GM19463 (cell line): ENCODE results near the gene FBLN2.

Experiments
- ATAC-seq: cut with Tn5 transposase; IDR thresholded peaks from one replicate; pipeline ENCODE4 v1.9.1; 2021; ENCODE audit warnings: mild to moderate bottlenecking, moderate library complexity; ENCODE audit not compliant: unreplicated experiment

The FBLN2 gene

DNA sequence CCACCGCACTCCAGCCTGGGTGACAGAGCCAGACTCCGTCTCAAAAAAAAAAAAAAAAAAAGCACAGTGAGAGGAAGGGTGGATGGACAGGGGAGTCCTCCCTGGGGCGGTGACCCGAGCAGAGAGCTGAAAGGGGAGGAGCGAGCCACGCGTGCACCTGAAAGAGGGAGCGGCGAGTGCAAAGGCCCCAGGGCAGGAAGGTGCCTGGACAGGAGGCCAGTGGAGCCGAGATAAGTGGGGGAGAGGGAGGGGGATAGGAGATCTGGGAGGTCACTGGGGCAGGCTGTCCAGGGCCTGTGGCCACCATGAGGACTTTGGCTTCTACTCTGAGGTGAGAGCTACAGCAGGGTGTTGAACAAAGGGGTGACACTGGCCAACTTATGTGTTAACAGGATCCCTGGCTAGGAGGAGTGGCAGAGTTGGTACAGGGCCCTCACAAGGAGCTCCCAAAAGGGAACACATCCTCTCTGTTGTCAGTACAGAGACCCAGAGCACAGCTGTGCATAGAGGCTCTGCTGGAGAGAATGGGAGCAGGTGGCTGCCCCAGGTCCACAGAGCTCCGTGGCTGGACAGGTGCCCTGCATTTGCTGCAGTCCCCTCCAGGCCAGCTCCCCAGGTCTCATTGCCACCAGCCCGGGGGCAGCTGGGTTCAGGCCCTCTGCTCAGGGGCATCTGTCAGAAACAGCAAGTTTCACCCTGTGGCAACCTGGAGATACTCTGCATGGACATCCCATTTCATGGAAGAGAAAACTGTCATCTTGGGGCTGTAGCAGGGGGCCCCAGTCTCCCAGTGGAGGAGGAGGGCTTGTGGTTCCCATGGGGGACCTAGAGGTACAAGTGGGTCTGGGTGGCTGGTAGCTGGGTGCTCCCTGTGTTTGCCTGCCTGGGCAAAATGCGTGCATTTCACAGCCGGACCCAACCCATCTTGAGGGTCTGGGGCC, 28.5 kb downstream of the FBLN2 start:
- no peak for ATAC-seq

DNA sequence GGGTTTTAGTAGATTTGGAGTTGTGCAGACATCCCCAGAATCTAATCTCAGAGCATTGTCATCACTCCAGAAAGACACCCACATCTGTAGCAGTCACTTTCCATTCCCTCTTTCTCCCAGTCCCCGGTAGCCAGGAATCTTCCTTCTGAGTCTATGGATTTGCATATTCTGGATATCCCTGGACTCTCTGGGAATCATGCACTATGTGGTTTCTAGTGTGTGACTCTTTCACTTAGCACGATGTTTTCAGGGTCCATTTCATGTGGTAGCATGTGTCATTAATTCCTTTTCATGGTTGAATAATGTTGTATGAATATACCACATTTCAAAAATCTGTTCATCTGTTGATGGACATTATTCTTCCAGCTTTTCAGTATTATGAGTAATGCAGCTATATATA, 29.3 kb downstream of the FBLN2 start:
- no peak for ATAC-seq

DNA sequence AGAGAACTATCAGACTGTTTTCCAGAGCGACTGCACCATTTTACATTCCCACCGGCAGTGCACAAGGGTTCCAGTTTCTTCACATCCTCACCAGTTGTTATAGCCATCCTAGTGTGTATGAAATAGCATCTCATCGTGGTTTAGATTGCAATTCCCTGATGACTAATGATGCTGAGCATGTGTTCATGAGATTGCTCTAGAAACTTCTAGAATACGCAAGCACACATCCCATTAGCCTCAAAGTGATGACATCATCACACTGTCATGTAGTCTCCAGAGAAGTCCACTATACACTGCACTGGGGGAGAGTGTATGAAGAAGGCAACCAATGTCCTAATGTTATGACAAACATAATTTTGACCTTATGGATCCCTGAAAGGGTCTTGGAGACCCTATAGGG, 30.1 kb downstream of the FBLN2 start:
- no peak for ATAC-seq

GRCh38 chr3:13580256-13581023, 31.5 kb downstream of the FBLN2 start:
- no peak for ATAC-seq

- ATAC-seq = no peak
Measured at GRCh38 chr3:13581485-13582365, 32.8 kb downstream of the FBLN2 start.

- ATAC-seq = no peak
Measured at GRCh38 chr3:13582366-13583250, 33.7 kb downstream of the FBLN2 start.

DNA sequence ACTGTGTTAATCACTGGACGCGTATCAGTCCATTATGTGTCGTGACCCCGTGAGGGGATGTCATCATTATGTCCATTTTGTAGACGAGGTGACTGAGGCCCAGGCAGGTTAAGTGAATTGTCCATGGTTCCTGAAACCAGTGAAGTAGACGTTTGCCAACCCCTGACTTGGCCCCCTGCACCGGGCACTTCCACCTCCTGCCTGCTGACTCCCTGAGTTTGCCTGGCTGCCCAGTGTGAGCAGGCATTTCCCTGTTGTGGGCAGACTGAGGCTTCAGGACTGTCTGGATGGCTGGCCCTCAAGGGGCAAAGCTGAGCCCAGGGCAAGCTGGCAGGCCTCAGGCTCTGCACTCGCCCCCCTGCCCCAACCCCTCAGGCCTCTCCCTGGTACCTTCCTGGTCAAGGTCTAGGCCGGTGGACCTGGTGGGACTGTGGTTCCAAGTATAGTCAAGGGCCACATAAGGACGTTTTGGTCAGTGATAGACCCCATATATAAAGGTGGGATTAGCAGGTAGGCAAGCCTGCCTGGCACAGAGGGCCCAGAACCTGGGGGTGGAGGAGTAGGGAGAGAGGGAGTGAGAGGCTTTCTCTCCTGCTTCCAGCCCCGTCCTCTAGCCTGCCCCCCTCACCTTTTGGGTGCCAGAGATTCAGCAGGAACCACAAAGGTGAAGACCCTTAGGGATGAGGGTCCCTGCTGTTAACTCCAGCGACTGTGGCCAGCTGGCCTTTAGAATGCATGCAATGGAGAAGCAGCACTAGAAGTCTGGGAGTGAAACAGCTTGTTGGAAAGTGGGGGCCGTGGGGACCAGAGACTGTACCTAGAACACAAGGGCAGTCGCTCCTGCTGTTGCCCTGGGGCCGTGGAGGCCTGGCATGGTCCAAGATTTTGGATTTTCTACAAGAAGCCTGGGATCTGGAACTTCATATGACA, 34.6 kb downstream of the FBLN2 start:
- ATAC-seq = no peak

DNA sequence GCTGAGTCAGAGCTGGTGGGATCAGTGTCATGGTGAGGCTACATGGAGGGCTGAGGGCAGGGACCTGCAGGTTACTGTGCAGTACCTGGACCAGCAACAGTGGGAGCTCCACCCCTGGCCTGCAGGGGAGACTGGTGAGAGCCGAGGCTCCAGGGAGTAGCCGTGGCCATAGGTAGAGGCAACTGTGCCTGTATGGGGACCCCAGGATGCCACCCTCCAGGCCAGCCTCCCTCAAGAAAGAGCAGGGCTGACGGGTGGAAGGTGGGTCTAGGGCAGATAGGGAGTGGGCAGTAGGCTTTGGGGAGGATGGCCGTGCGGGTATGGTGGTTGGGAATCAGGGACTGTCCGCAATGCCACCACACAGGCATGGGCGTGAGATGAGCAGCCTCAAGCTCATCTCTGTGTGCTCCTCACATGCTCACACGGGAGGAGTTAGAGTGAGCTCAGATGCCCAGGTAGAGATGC, 35.5 kb downstream of the FBLN2 start:
- ATAC-seq = no peak

- ATAC-seq = no peak
Measured at GRCh38 chr3:13584901-13585300, 36.0 kb downstream of the FBLN2 start.

- ATAC-seq = no peak
Measured at GRCh38 chr3:13587442-13587841, 38.5 kb downstream of the FBLN2 start.

- no peak for ATAC-seq
Measured at GRCh38 chr3:13588221-13588701, 39.3 kb downstream of the FBLN2 start.

- no peak for ATAC-seq
Measured at GRCh38 chr3:13588993-13589392, 40.1 kb downstream of the FBLN2 start.

DNA sequence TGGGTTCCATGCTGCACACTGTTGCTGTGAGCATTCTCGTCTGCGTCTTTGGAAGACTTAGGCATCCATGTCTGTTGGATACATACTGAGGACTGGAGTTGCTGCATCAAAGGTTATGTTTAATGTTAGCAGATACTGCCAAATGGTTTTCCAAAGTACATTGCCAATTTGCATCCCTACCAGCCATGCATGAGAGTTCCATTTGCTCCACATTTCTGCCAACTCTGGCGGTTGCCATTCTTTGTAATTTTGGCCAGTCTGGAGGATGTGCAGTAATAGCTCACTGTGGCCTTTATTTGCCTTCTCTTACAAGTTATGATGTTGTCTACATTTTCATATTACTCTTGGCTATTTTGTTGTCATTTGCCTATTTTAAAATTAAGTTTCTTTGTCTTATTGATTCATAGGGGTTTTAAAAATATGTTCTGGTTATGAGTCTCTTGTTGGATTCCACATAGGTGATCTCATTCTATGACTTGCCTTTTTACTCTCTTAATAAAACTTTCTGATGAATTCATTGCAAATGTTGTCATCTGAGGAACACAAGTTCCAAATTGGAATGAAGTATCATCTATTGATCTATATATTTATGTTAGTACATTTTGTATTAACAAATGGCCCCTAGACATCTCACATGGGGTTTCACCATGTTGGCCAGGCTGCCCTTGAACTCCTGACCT, 42.1 kb downstream of the FBLN2 start:
- no peak for ATAC-seq

- ATAC-seq = no peak
Measured at GRCh38 chr3:13593615-13594014, 44.7 kb downstream of the FBLN2 start.

GRCh38 chr3:13594146-13594545, 45.2 kb downstream of the FBLN2 start:
- ATAC-seq = no peak

DNA sequence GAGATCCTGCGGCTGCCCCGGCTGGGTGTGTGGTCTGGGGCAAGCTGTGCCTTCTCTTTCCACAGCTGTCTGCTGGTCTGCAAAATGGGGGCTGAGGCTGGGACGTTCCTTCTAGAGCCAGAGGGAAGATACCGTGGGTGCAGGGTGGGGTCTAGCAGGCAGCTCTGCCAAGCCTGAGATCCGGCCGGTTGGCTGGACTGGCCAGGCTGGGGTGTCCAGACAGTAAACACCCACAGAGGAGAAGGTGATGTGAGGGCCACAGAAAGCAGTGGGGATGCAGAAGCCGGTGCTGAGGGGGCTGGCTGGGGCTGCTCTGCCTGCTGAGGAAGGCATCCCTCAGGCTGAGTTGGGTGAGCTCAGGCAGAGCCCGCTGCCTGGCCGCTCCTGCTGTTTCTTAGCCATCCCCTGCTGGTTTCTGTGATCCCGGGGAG, 46.1 kb downstream of the FBLN2 start:
- no peak for ATAC-seq

DNA sequence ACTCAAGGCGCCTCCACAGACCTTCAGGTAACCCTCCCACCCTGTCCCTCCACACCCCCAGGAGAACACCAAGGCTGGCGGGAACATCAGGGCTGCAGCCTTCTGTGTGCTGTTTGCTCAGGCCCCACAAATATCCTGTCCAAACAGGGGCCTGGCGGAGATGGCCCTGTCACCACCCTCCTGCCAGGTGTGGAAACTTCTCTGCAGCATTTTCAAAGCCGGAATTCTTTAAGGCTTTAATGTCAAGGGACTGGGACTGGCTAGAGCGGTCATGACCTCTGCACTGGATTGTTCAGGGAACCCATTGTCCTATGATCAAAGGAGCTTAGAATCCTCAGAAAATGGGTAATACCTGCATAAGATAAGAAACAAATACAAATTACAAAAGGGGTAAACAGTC, 46.6 kb downstream of the FBLN2 start:
- ATAC-seq = no peak
